Uterus (tissue), 2 donors: ENCODE measurements around the gene SRGAP2B.
"Not testable (repeated sequence)": the region's sequence is repeated elsewhere in the genome, so short reads cannot be mapped to it uniquely, and the experiment has no call there.

ENCODE experiments used
- POLR2A ChIP-seq, 2 donors: fragments of 450-650 bp; IDR thresholded peaks; one replicate each; pipeline ENCODE4 v1.6.1; 2016; ENCODE audit warnings: antibody characterized with exemption in 2 of 2, mild to moderate bottlenecking in 1 of 2, moderate library complexity in 1 of 2
- TF ChIP-seq, protein P1 (sequence below), 4 experiments: fragments of 200-600 bp in 2 of 4; fragments of 450-650 bp in 2 of 4; sonication (generic) in 2 of 4; IDR thresholded peaks; one replicate each; pipeline ENCODE4 v1.5.1; 2016 to 2019; ENCODE audit warnings: antibody characterized with exemption in 4 of 4, mild to moderate bottlenecking in 2 of 4, moderate library complexity in 1 of 4

DNA sequence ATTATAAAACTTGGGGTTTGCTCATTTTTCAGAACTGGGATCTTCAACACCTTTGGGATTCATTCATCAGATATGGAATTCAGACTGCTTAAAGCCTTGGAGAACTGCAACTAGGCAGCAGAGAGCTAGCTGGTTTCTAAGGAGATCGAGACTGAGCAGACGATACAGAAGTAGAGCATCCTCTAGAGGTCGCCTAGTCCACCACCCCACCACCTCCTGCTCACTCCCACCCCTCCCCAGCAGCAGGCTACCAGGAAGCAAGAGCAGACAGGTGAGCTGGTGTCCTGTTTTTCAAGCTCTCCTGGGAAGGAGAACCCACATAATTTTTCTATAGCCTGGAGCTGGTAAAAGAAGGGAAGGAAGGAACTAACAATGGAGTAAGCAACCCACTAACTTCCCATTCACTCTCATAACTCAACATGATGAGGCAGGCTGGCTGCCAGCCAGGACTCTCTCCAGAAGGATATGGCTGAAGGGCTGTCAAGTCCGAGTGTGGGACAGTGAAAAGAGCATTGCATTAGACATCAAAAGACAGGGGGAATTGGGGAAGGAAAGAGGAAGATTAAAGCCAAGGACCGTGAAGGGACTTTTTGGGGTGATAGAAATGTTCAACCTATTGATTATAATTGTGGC, 29.8 kb downstream of the SRGAP2B start:
- TF ChIP-seq, protein P1, sequence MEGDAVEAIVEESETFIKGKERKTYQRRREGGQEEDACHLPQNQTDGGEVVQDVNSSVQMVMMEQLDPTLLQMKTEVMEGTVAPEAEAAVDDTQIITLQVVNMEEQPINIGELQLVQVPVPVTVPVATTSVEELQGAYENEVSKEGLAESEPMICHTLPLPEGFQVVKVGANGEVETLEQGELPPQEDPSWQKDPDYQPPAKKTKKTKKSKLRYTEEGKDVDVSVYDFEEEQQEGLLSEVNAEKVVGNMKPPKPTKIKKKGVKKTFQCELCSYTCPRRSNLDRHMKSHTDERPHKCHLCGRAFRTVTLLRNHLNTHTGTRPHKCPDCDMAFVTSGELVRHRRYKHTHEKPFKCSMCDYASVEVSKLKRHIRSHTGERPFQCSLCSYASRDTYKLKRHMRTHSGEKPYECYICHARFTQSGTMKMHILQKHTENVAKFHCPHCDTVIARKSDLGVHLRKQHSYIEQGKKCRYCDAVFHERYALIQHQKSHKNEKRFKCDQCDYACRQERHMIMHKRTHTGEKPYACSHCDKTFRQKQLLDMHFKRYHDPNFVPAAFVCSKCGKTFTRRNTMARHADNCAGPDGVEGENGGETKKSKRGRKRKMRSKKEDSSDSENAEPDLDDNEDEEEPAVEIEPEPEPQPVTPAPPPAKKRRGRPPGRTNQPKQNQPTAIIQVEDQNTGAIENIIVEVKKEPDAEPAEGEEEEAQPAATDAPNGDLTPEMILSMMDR (IDR thresholded peaks at IDR 0.05), result not testable (repeated sequence)
- TF ChIP-seq POLR2A (IDR thresholded peaks at IDR 0.05), result not testable (repeated sequence)
